ENCODE measurements around the gene C1orf21. TPM values are rescaled to one million over a fixed set of nuclear protein-coding genes. Genes with fewer than 3 reads are reported as not detected.

C1orf21 gene
- total RNA-seq, 2 donors from 2014 or later = 68.1 to 81.1 TPM

- DNase-seq = no peak
- Histone ChIP-seq H3K9me3 (no peaks in the 10 kb centered on the region), H3K9ac (ENCODE audit: low read depth in 2 of 2, low read length in 2 of 2) (no peak overlapping the region), H3K4me1 (no peaks in the 10 kb centered on the region), H3K4me3 (no peak overlapping the region), H3K27me3 (no peaks in the 10 kb centered on the region), H3K27ac (no peak overlapping the region), H3K36me3 (no peaks in the 10 kb centered on the region)
- TF ChIP-seq, protein P1, sequence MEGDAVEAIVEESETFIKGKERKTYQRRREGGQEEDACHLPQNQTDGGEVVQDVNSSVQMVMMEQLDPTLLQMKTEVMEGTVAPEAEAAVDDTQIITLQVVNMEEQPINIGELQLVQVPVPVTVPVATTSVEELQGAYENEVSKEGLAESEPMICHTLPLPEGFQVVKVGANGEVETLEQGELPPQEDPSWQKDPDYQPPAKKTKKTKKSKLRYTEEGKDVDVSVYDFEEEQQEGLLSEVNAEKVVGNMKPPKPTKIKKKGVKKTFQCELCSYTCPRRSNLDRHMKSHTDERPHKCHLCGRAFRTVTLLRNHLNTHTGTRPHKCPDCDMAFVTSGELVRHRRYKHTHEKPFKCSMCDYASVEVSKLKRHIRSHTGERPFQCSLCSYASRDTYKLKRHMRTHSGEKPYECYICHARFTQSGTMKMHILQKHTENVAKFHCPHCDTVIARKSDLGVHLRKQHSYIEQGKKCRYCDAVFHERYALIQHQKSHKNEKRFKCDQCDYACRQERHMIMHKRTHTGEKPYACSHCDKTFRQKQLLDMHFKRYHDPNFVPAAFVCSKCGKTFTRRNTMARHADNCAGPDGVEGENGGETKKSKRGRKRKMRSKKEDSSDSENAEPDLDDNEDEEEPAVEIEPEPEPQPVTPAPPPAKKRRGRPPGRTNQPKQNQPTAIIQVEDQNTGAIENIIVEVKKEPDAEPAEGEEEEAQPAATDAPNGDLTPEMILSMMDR (IDR thresholded peaks at IDR 0.05) = no peak
- intact Hi-C loops (cut with DNase I) = no loop called here
These were observed 144.5 kb downstream of the C1orf21 start for GRCh38 chr1:184531296-184531695.

GRCh38 chr1:184532199-184532598 lies 145.4 kb downstream of the C1orf21 start:
- DNase-seq = no peak
- no peak overlapping the region for H3K4me3 ChIP-seq
- no peaks in the 10 kb centered on the region for H3K9me3 ChIP-seq
- no peak overlapping the region for H3K9ac ChIP-seq (ENCODE audit: low read depth in 2 of 2, low read length in 2 of 2)
- TF ChIP-seq, protein P1 (IDR thresholded peaks at IDR 0.05) = no peak
- intact Hi-C loops (cut with DNase I) = no loop called here
- no peaks in the 10 kb centered on the region for H3K27me3 ChIP-seq
- no peaks in the 10 kb centered on the region for H3K4me1 ChIP-seq
- H3K36me3 ChIP-seq = no peaks in the 10 kb centered on the region
- H3K27ac ChIP-seq = no peak overlapping the region

- no peak for DNase-seq
- H3K27me3 ChIP-seq = no peaks in the 10 kb centered on the region
- TF ChIP-seq, protein P1 (IDR thresholded peaks at IDR 0.05) = no peak
- intact Hi-C loops (cut with DNase I) = no loop called here
- no peak overlapping the region for H3K4me3 ChIP-seq
- H3K27ac ChIP-seq = no peak overlapping the region
- no peaks in the 10 kb centered on the region for H3K9me3 ChIP-seq
- H3K36me3 ChIP-seq = no peaks in the 10 kb centered on the region
- H3K4me1 ChIP-seq = no peaks in the 10 kb centered on the region
- H3K9ac ChIP-seq (ENCODE audit: low read depth in 2 of 2, low read length in 2 of 2) = no peak overlapping the region
These were observed 146.2 kb downstream of the C1orf21 start for GRCh38 chr1:184533049-184533448.

- H3K27me3 ChIP-seq = no peaks in the 10 kb centered on the region
- no peaks in the 10 kb centered on the region for H3K9me3 ChIP-seq
- no peak for DNase-seq
- H3K9ac ChIP-seq (ENCODE audit: low read depth in 2 of 2, low read length in 2 of 2) = no peak overlapping the region
- H3K27ac ChIP-seq = no peak overlapping the region
- intact Hi-C loops (cut with DNase I) = no loop called here
- TF ChIP-seq, protein P1 (IDR thresholded peaks at IDR 0.05) = no peak
- no peaks in the 10 kb centered on the region for H3K4me1 ChIP-seq
- no peaks in the 10 kb centered on the region for H3K36me3 ChIP-seq
- no peak overlapping the region for H3K4me3 ChIP-seq
These were observed 147.1 kb downstream of the C1orf21 start for GRCh38 chr1:184533915-184534314.

DNA sequence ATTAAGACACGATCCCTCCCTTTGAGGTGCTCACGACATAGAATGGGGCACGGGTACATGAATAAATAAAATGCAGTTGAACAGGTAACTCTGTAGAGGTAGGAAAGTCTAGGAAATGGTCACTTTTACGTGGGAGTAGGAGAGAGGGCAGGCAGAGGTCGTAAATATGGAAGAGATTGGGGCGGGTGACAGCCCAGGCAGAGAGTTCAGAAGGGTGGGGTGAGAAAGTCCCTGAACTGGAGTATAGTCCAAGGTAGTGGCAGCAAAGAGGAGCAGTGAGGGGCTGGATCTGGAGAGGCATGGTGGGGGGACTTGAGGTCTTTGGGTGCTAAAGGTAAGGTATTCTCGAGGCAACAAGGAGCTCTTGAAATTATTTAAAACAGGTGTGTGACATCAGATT lies 147.9 kb downstream of the C1orf21 start:
- no peaks in the 10 kb centered on the region for H3K36me3 ChIP-seq
- intact Hi-C loops (cut with DNase I) = no loop called here
- TF ChIP-seq, protein P1 (IDR thresholded peaks at IDR 0.05) = no peak
- H3K9ac ChIP-seq (ENCODE audit: low read depth in 2 of 2, low read length in 2 of 2) = no peak overlapping the region
- H3K27ac ChIP-seq = no peak overlapping the region
- H3K4me1 ChIP-seq = no peaks in the 10 kb centered on the region
- no peaks in the 10 kb centered on the region for H3K27me3 ChIP-seq
- no peak overlapping the region for H3K4me3 ChIP-seq
- H3K9me3 ChIP-seq = no peaks in the 10 kb centered on the region
- no peak for DNase-seq
